GM12878 (cell line): ENCODE data around the gene SIN3A. TPM values are rescaled to one million over a fixed set of nuclear protein-coding genes. Genes with fewer than 3 reads are reported as not detected.
A peak's percentile ranks its signal among the peaks of the same experiment; 100 is the strongest.

Experiments
- BCLAF1 ChIP-seq: fragments of 450-650 bp; IDR thresholded peaks from 2 replicates; pipeline ENCODE4 v1.6.1; 2017; ENCODE audit warnings: antibody characterized with exemption, mild to moderate bottlenecking, moderate library complexity
- CEBPZ ChIP-seq: fragments of 150-350 bp; IDR thresholded peaks from 2 replicates; pipeline ENCODE4 v1.6.1; 2016; ENCODE audit warnings: low read depth, low read length
- CHD2 ChIP-seq: IDR thresholded peaks from 2 replicates; pipeline ENCODE4 v1.6.1; 2011; ENCODE audit warnings: low read depth, low read length, improper control_type of control experiment, borderline replicate concordance
- CTCF ChIP-seq, 3 experiments: IDR thresholded peaks in 2 of 3; conservative IDR thresholded peaks in 1 of 3; 2 replicates each; pipeline ENCODE4 v1.5.1; 2011; ENCODE audit warnings: low read depth in 3 of 3, low read length in 3 of 3, mild to moderate bottlenecking in 3 of 3, control low read depth in 2 of 3, moderate library complexity in 2 of 3, inconsistent platforms in 1 of 3, mixed read lengths in 1 of 3; ENCODE audit not compliant: control insufficient read depth in 2 of 3, insufficient read depth in 1 of 3; ENCODE audit errors: extremely low read depth in 1 of 3
- E2F4 ChIP-seq: IDR thresholded peaks from 2 replicates; pipeline ENCODE4 v1.6.1; 2012; ENCODE audit warnings: low read depth, low read length, improper control_type of control experiment
- KAT2A ChIP-seq: conservative IDR thresholded peaks from 2 replicates; pipeline ENCODE4 v1.6.1; 2011; ENCODE audit warnings: low read depth, low read length; ENCODE audit not compliant: control insufficient read depth
- NFYA ChIP-seq: IDR thresholded peaks from 2 replicates; pipeline ENCODE4 v1.6.1; 2011; ENCODE audit warnings: low read depth, mild to moderate bottlenecking, low read length, improper control_type of control experiment, borderline replicate concordance
- POLR2A ChIP-seq: IDR thresholded peaks from 2 replicates; pipeline ENCODE4 v1.6.1; 2011; ENCODE audit warnings: low read depth, mild to moderate bottlenecking, low read length
- PRDM15 ChIP-seq: fragments of 450-650 bp; formaldehyde crosslinking; IDR thresholded peaks from 2 replicates; pipeline ENCODE4 v1.4.0; 2020; ENCODE audit warnings: mild to moderate bottlenecking, moderate library complexity
- RB1 ChIP-seq: fragments of 450-650 bp; formaldehyde crosslinking; IDR thresholded peaks from 2 replicates; pipeline ENCODE4 v1.6.1; 2017; ENCODE audit warnings: mild to moderate bottlenecking, borderline replicate concordance
- SREBF2 ChIP-seq: IDR thresholded peaks from 2 replicates; pipeline ENCODE4 v1.6.1; 2012; ENCODE audit warnings: mild to moderate bottlenecking, low read length
- TCF3 ChIP-seq: IDR thresholded peaks from 2 replicates; pipeline ENCODE4 v1.6.1; 2012; ENCODE audit warnings: low read depth, mild to moderate bottlenecking, low read length, borderline replicate concordance; ENCODE audit not compliant: insufficient read depth
- ZSCAN29 ChIP-seq: fragments of 450-650 bp; IDR thresholded peaks from 2 replicates; pipeline ENCODE4 v1.6.1; 2017; ENCODE audit warnings: mild to moderate bottlenecking, moderate library complexity
- polyA plus RNA-seq, 11 experiments: library from polyadenylated mRNA; depleted of rRNA in 4 of 11; unstranded in 6 of 11; stranded (reverse) in 5 of 11; fragments of >200 nt; fragmentation: Nextera tagmentation in 4 of 11; fragmentation: Illumina TruSeq in 1 of 11; extraction: Ambion mirVana in 4 of 11; extraction: Trizol in 1 of 11; gene quantifications; 1 replicate in 1 of 11; 2 replicates in 10 of 11; pipeline versions ENCODE4 v1.2.1 to v1.2.3, GENCODE V29; 2011 to 2016; ENCODE audit warnings: inconsistent platforms in 2 of 11, missing spikeins in 2 of 11, low read depth in 1 of 11
- total RNA-seq, 4 experiments: library from RNA; depleted of rRNA in 3 of 4; stranded (reverse); fragments of >200 nt in 3 of 4; fragmentation: Illumina TruSeq in 1 of 4; extraction: Trizol in 1 of 4; gene quantifications; 2 replicates each; pipeline versions ENCODE4 v1.2.1 to v1.2.3, GENCODE V29; 2013 to 2021
- TF ChIP-seq, protein P1 (sequence below): fragments of 150-350 bp; IDR thresholded peaks from 2 replicates; pipeline ENCODE4 v1.6.1; 2014; ENCODE audit warnings: mild to moderate bottlenecking, low read depth, low read length

The SIN3A gene
- total and polyA plus RNA-seq, 10 of the 15 experiments (the other 5 are each of a cell fraction or from before 2014, with no cell fraction given): 6.4 to 62.2 (median 29.2) TPM

DNA sequence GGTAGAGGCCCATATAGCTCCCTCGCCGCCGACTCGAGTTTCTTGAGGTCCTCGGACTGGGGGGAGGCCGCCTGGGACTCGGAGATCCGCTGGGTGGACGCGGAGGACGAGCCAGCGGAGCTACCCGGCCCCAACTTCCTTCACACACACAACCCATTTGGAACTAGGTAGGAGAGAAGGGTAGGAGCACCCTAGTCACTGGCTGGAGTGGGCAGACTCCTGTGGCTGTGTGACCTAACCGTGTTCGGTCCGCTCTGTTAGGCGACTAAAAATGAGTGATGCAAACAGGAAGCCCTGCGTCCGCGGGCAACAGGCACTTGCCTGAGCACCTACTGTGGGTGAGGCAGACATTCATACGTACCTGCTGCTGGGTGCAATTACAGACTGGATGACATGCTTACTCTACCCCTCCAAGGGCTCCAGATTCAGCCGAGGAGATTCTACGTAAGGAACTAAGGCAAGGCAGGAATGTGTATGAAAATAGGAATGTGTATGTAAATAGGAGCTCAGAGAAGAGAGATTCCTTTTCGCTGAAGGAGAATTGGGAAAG lies 4.6 kb upstream of the SIN3A start (continued):
- peak; percentile 77; the same call in 1 of the 2 replicates for TF ChIP-seq POLR2A
- no peak for TF ChIP-seq E2F4
- no peak for TF ChIP-seq CEBPZ
- TF ChIP-seq CTCF (IDR thresholded peaks at IDR 0.05 in 2 of 3, conservative IDR thresholded peaks at IDR 0.05 in 1 of 3; ENCODE audit: control insufficient read depth in 2 of 3, extremely low read depth in 1 of 3, insufficient read depth in 1 of 3, low read depth in 3 of 3, low read length in 3 of 3): no peak
- TF ChIP-seq BCLAF1: no peak
- no peak for TF ChIP-seq PRDM15 (CRISPR knock-in tag)
- TF ChIP-seq TCF3: no peak
- TF ChIP-seq, protein P1, sequence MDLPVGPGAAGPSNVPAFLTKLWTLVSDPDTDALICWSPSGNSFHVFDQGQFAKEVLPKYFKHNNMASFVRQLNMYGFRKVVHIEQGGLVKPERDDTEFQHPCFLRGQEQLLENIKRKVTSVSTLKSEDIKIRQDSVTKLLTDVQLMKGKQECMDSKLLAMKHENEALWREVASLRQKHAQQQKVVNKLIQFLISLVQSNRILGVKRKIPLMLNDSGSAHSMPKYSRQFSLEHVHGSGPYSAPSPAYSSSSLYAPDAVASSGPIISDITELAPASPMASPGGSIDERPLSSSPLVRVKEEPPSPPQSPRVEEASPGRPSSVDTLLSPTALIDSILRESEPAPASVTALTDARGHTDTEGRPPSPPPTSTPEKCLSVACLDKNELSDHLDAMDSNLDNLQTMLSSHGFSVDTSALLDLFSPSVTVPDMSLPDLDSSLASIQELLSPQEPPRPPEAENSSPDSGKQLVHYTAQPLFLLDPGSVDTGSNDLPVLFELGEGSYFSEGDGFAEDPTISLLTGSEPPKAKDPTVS: no peak
- TF ChIP-seq SREBF2: no peak
- TF ChIP-seq CHD2: no peak
- TF ChIP-seq NFYA: no peak
- no peak for TF ChIP-seq ZSCAN29
- TF ChIP-seq RB1: no peak
- TF ChIP-seq KAT2A: no peak
